DOHH2 (cell line): ENCODE results near the gene ZNF527.

Source experiments
- EZH2phosphoT487 ChIP-seq: fragments of 200-600 bp; sonication (generic); IDR thresholded peaks from 2 replicates; pipeline ENCODE4 v1.6.1; 2017; ENCODE audit warnings: borderline replicate concordance, mild to moderate bottlenecking, antibody characterized with exemption, low read length, moderate library complexity, mixed read lengths
- TF ChIP-seq, protein P1 (sequence below): fragments of 200-600 bp; sonication (generic); IDR thresholded peaks from one replicate; pipeline ENCODE4 v1.5.1; 2014; ENCODE audit warnings: antibody characterized with exemption, mild to moderate bottlenecking, low read depth, low read length; ENCODE audit not compliant: poor library complexity, severe bottlenecking

DNA sequence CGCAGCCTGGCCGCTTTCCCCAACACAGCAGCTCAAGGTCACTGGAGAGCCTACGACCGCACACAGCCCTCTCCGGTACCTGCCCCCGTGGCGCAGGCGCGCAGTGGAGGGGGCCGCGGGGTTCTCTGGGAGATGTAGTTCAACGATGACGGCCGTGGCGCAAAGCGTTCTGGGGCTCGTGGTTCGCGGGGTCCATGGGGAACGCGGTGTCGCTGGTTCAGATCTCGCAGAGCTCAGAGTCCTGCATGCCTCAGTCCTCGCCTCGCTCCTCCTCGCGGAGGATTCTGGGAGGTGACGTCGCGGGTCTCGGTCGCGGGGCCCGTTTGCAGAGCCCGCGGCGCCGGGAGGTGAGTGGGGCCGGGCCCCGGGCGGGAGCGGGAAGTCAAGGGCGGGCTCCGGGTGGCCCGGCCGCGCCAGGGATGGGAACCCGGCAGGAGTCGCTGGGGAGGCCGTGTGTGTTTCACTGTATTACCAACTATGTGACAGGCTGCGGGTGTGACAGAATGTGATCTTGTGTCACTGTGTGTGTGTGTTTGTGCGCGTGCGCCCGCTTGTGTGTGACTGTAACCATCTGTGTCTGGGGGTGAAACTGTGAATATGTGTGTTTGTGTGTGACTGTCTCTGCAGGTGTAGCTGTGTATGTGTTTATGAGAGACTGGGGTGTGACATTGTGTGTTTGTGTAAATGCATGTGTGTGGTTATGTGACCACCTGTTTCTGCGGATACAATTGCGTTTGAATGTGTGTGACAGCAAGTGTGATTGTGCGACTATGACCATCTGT lies at the start of gene ZNF527:
- TF ChIP-seq, protein P1, sequence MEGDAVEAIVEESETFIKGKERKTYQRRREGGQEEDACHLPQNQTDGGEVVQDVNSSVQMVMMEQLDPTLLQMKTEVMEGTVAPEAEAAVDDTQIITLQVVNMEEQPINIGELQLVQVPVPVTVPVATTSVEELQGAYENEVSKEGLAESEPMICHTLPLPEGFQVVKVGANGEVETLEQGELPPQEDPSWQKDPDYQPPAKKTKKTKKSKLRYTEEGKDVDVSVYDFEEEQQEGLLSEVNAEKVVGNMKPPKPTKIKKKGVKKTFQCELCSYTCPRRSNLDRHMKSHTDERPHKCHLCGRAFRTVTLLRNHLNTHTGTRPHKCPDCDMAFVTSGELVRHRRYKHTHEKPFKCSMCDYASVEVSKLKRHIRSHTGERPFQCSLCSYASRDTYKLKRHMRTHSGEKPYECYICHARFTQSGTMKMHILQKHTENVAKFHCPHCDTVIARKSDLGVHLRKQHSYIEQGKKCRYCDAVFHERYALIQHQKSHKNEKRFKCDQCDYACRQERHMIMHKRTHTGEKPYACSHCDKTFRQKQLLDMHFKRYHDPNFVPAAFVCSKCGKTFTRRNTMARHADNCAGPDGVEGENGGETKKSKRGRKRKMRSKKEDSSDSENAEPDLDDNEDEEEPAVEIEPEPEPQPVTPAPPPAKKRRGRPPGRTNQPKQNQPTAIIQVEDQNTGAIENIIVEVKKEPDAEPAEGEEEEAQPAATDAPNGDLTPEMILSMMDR, result no peak
- TF ChIP-seq EZH2phosphoT487, result no peak
